Activated CD4-positive, CD25-positive, alpha-beta regulatory T cell (primary cell): ENCODE data around the gene FZD4.
"Not testable (repeated sequence)": the region's sequence is repeated elsewhere in the genome, so short reads cannot be mapped to it uniquely, and the experiment has no call there.

ENCODE experiments used
- DNase-seq, 4 experiments: peaks; one replicate each; lab custom pipeline; 2025; lab: John Stamatoyannopoulos, UW

The FZD4 gene

GRCh38 chr11:86972734-86973133 is 17.5 kb upstream of the FZD4 start:
- DNase-seq = no peak

- DNase-seq = no peak
Observed at GRCh38 chr11:86969258-86969657, 14.1 kb upstream of the FZD4 start.

- DNase-seq = not testable (repeated sequence)
Observed at GRCh38 chr11:86967601-86968000, 12.4 kb upstream of the FZD4 start.

GRCh38 chr11:86957976-86958646 is 2.9 kb upstream of the FZD4 start:
- DNase-seq = no peak

DNA sequence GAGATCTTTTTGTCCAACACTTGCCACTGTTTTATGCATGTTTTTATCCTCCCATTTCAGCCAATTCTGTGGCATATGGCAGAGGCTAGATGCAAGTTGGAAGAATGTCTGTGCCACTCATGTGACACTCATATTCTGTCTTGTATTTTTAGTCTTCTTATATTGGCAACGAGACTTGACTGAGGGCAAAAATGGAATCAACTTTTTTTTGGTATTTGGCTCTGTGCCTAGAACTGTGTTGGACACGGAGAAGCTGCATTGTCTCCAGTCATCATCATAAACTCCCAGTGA is 1.7 kb upstream of the FZD4 start:
- no peak for DNase-seq

DNA sequence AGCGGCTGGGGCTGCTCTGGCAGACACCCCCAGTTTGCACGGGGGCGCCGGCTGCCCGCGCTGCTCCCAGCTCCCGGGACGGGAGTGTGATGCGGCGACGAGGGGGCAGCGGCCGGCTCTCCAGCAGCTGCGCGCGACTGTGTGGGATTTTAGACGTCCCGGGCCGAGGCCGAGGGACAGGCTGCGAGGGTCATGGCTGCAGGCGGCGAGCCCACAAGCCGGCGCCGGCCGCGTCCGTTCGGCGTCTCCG is 159 bp downstream of the FZD4 start:
- no peak for DNase-seq

- DNase-seq = no peak
Observed at GRCh38 chr11:86954269-86955110, 705 bp downstream of the FZD4 start.

GRCh38 chr11:86952221-86952875 is 2.8 kb downstream of the FZD4 start:
- no peak for DNase-seq

DNA sequence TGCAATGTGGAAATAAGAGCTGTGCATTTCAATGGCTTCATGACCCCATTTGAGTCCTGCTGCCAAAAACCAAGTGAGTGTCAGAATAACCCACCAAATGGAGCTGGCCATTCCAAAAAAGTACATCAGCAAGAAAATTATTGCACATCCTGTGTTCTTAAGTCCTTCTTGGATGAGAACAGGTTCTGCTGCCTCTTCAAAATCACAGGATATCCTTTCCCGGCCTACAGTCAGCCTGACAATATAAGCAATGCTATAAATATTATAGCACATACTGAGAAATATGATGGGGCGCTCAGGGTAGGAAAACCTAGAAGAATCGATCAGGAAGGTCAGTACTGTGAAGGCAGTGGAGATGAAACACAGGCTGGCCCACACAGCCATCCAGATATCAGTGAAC is 3.5 kb downstream of the FZD4 start:
- no peak for DNase-seq

DNA sequence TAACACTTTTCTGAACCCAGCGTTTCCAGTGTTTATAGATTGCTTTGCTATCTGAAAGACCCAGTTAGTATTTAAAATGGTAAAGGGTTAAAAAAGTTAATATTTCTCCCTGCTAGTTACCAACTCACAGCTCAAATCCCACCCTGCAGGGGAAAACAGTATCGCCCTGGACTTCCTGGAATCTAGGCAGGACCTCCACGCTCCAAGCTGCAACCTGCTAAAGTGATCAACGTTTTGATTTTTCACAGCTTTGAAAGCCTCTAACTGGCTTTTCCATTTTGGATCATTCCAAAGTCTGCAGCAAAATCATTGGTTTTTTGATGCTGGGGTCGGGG is 4.6 kb downstream of the FZD4 start:
- no peak for DNase-seq

DNA sequence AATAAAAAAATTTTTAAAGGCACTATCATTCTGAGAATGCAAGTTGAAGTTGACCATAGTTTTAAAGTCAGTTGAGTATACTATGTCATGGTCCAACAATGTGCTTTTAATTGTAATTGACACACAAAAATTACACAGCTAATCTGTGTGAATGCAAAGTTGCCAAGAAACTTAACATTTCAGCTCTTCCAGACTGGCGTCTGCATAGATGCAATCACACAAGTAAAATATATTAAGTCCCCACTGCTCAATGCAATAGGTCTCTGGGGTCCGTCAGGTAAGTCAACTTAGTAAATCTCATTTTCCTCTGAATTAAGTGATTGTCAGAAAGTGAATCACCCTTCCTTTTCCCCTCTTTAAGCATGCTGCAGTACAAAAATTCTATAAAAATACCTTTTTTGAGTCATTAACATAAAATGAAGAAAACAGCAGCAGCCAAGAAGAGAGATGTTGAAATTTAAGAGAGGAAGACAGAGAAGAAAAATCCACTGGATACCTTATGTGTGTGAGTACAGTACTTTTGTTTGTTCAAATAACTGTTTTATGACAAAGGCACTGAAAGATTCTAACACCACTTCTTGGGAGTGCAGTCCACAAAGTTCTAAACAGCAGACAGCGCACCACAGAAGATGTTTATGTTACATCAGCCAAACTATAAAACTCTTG is 5.1 kb downstream of the FZD4 start:
- no peak for DNase-seq

DNA sequence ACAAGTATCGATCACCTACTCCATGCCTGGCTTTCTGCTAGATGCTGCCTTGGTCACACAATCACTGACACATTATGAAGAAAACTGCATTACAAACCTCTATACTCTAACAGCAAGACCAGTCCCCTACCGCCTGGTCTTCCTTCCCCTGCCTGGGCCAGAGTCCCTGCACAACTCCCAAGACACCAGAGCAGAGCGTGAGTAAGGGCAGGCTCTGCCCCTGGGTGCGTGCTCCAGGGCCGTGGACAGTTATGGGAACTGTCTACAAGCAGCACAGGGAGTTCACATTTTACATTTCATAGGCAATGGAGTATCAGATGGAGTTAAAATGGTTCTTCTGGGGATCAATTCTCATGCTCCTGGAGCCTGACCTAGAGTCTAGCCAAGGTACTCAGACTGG is 6.5 kb downstream of the FZD4 start:
- DNase-seq = no peak

DNA sequence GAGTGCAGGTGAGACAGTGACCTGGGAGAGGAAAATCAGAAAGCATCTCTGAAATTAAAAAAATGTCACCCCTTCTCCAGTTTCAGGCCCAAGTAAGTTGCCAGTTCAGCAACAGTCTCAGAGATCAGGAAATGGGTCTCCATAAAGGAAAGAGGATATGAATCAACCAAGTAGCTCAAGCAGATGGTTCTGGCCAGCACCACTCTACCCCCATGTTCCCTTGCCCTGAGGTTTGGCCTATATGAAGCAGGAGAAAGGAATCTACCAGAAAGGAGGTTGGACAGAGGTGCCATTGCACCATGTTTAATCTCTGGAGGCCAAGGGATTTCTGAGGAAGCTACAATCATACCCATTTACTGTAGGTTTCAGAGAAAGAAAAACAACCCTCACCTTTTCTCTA is 7.7 kb downstream of the FZD4 start:
- no peak for DNase-seq

- not testable (repeated sequence) for DNase-seq
Observed at GRCh38 chr11:86943505-86943904, 11.7 kb downstream of the FZD4 start.

DNA sequence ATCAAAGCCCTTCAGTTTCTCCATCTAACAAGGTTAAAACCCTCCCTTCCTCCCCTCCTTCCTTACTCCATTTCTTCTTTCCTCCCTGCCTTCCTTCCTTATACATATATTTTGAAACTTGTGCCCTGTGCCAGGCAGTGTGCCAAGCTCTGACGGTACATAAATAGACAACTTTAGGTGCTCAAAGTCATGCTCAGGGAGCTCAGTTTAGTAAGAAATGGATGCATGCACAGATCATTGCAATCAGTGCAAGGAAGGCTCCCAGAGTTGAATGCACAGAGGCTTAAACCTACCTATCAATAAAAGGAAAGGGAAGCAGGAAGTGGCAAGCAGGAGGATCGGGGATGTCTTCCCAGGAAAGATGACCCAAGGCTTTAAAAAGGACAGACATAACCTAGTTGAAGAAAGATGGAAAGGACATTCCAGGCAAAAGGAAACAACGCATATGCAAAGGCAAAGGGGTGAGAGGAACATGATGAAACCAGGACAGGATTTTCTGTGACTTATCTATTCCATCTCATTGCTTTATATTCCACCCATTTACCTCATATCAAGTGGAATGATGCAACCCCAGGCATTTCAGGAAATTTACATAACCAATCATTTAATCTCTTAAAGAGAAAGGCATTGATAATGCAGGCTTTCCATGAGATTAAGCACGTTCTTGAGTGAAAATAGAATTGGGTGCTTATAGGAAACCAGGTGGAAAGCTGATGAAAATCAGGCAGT is 13.2 kb downstream of the FZD4 start:
- DNase-seq = no peak

GRCh38 chr11:86941077-86941870 is 13.9 kb downstream of the FZD4 start:
- no peak for DNase-seq

GRCh38 chr11:86940122-86940777 is 14.9 kb downstream of the FZD4 start:
- DNase-seq = no peak

DNA sequence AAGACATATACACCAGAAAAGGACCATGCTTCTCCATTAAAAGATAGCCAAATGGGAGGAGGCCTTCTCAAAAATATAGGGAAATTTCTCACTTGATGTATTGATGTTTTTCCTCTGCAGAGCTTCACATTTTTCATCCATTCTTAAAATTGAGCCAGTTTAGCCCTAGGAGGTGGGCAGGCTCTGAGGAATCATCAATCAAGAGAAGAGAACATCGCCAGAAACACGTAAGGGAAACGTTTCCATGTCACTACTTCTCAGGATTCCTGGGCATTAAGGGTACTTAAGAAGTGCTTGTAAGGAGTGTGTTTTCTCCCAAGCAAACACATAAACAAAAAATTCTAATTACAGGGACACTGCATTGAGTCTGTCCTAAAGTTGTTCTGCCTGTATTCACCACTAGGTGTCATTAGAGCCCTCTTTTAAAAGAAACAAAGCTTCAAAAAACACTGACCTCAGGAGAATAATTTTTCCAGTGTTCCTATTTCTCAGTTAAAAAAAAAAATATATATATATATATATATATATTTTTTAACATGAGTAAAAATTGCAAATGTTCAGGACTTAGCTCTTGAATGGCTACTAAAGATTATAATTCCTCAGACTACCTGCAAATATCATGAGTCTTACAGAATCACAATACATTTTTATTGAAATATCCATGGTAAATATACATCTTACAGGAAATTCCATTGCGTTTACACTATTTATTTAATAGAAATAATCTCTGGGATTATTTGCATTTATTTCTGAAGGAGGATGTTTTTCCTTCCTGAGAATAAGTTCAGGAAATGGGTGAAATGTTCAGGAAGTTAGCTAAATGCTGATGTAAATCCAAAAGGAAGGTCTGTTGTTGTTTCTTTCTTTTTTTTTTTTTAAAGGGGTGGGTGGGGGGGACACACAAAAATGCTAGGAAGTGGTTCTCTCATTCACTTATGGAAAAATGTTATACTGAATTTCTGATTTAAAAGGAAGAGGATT is 16.0 kb downstream of the FZD4 start:
- no peak for DNase-seq

GRCh38 chr11:86938203-86938899 is 16.8 kb downstream of the FZD4 start:
- no peak for DNase-seq
